HEK293 (cell line): Measurements from ENCODE around the gene SLC44A1.

Experiments used
- GFI1B ChIP-seq: fragments of 450-650 bp; formaldehyde crosslinking; IDR thresholded peaks from 2 replicates; pipeline ENCODE4 v1.5.1; 2016; ENCODE audit warnings: missing biosample characterization, missing genetic modification characterization
- GLIS2 ChIP-seq: fragments of 450-650 bp; formaldehyde crosslinking; IDR thresholded peaks from 2 replicates; pipeline ENCODE4 v1.5.1; 2016; ENCODE audit warnings: missing biosample characterization, missing genetic modification characterization
- KLF1 ChIP-seq: fragments of 450-650 bp; formaldehyde crosslinking; IDR thresholded peaks from 2 replicates; pipeline ENCODE4 v1.5.1; 2016; ENCODE audit warnings: missing biosample characterization, missing genetic modification characterization
- MEIS1 ChIP-seq: sonication (generic); formaldehyde crosslinking; IDR thresholded peaks from 2 replicates; pipeline ENCODE4 v1.8.1; 2022; ENCODE audit warnings: missing genetic modification reagents, mild to moderate bottlenecking, borderline replicate concordance
- SCRT1 ChIP-seq: fragments of 450-650 bp; formaldehyde crosslinking; IDR thresholded peaks from 2 replicates; pipeline ENCODE4 v1.5.1; 2016; ENCODE audit warnings: missing biosample characterization, missing genetic modification characterization, borderline replicate concordance
- ZFP37 ChIP-seq: fragments of 450-650 bp; formaldehyde crosslinking; IDR thresholded peaks from 2 replicates; pipeline ENCODE4 v1.5.1; 2016; ENCODE audit warnings: missing biosample characterization, missing genetic modification characterization
- ZNF157 ChIP-seq: fragments of 450-650 bp; formaldehyde crosslinking; IDR thresholded peaks from 2 replicates; pipeline ENCODE4 v1.5.1; 2016; ENCODE audit warnings: missing biosample characterization, missing genetic modification characterization
- ZNF19 ChIP-seq: fragments of 450-650 bp; formaldehyde crosslinking; IDR thresholded peaks from 2 replicates; pipeline ENCODE4; 2016; ENCODE audit warnings: missing biosample characterization, missing genetic modification characterization, low read depth
- ZNF23 ChIP-seq: fragments of 450-650 bp; formaldehyde crosslinking; IDR thresholded peaks from 2 replicates; pipeline ENCODE4 v1.5.1; 2016; ENCODE audit warnings: missing biosample characterization, missing genetic modification characterization, borderline replicate concordance
- ZNF292 ChIP-seq: fragments of 450-650 bp; formaldehyde crosslinking; IDR thresholded peaks from 2 replicates; pipeline ENCODE4 v1.5.1; 2016; ENCODE audit warnings: low read depth, missing biosample characterization, missing genetic modification characterization, borderline replicate concordance
- ZNF341 ChIP-seq: fragments of 450-650 bp; formaldehyde crosslinking; IDR thresholded peaks from 2 replicates; pipeline ENCODE4; 2016; ENCODE audit warnings: low read depth, missing biosample characterization, missing genetic modification characterization
- ZNF404 ChIP-seq: fragments of 450-650 bp; formaldehyde crosslinking; IDR thresholded peaks from 2 replicates; pipeline ENCODE4 v1.5.1; 2017; ENCODE audit warnings: missing biosample characterization, missing genetic modification characterization
- ZNF510 ChIP-seq: fragments of 450-650 bp; formaldehyde crosslinking; IDR thresholded peaks from 2 replicates; pipeline ENCODE4 v1.5.1; 2018; ENCODE audit warnings: mild to moderate bottlenecking, missing genetic modification characterization, missing biosample characterization; ENCODE audit not compliant: insufficient replicate concordance
- ZNF548 ChIP-seq: fragments of 450-650 bp; formaldehyde crosslinking; IDR thresholded peaks from 2 replicates; pipeline ENCODE4 v1.5.1; 2016; ENCODE audit warnings: missing biosample characterization, missing genetic modification characterization
- ZNF555 ChIP-seq: fragments of 450-650 bp; formaldehyde crosslinking; conservative IDR thresholded peaks from 2 replicates; pipeline ENCODE4 v1.5.1; 2017; ENCODE audit warnings: missing biosample characterization, mild to moderate bottlenecking, missing genetic modification characterization, inconsistent platforms
- ZNF558 ChIP-seq: fragments of 450-650 bp; formaldehyde crosslinking; IDR thresholded peaks from 2 replicates; pipeline ENCODE4 v1.5.1; 2016; ENCODE audit warnings: missing biosample characterization, missing genetic modification characterization
- ZNF585B ChIP-seq: fragments of 450-650 bp; formaldehyde crosslinking; IDR thresholded peaks from 2 replicates; pipeline ENCODE4 v1.5.1; 2016; ENCODE audit warnings: missing biosample characterization, missing genetic modification characterization
- ZNF610 ChIP-seq: fragments of 450-650 bp; formaldehyde crosslinking; IDR thresholded peaks from 2 replicates; pipeline ENCODE4 v1.5.1; 2016; ENCODE audit warnings: missing biosample characterization, missing genetic modification characterization, borderline replicate concordance
- ZNF791 ChIP-seq: fragments of 450-650 bp; formaldehyde crosslinking; IDR thresholded peaks from 2 replicates; pipeline ENCODE4 v1.5.1; 2016; ENCODE audit warnings: missing biosample characterization, missing genetic modification characterization
- ZXDB ChIP-seq: fragments of 450-650 bp; formaldehyde crosslinking; IDR thresholded peaks from 2 replicates; pipeline ENCODE4 v1.5.1; 2016; ENCODE audit warnings: missing biosample characterization, missing genetic modification characterization
- TF ChIP-seq, protein P1 (sequence below): fragments of 450-650 bp; formaldehyde crosslinking; IDR thresholded peaks from 2 replicates; pipeline ENCODE4 v1.5.1; 2016; ENCODE audit warnings: missing biosample characterization, missing genetic modification characterization, borderline replicate concordance
- TF ChIP-seq, protein P2 (sequence below): fragments of 450-650 bp; formaldehyde crosslinking; IDR thresholded peaks from 2 replicates; pipeline ENCODE4 v1.5.1; 2017; ENCODE audit warnings: missing biosample characterization, missing genetic modification characterization
- TF ChIP-seq, protein P3 (sequence below): fragments of 450-650 bp; formaldehyde crosslinking; IDR thresholded peaks from 2 replicates; pipeline ENCODE4 v1.5.1; 2017; ENCODE audit warnings: missing biosample characterization, missing genetic modification characterization
- TF ChIP-seq, protein P4 (sequence below): fragments of 450-650 bp; formaldehyde crosslinking; IDR thresholded peaks from 2 replicates; pipeline ENCODE4 v1.5.1; 2016; ENCODE audit warnings: missing biosample characterization, missing genetic modification characterization, low read depth
- TF ChIP-seq, protein P5 (sequence below): fragments of 450-650 bp; formaldehyde crosslinking; IDR thresholded peaks from 2 replicates; pipeline ENCODE4 v1.5.1; 2016; ENCODE audit warnings: missing biosample characterization, missing genetic modification characterization

The SLC44A1 gene

DNA sequence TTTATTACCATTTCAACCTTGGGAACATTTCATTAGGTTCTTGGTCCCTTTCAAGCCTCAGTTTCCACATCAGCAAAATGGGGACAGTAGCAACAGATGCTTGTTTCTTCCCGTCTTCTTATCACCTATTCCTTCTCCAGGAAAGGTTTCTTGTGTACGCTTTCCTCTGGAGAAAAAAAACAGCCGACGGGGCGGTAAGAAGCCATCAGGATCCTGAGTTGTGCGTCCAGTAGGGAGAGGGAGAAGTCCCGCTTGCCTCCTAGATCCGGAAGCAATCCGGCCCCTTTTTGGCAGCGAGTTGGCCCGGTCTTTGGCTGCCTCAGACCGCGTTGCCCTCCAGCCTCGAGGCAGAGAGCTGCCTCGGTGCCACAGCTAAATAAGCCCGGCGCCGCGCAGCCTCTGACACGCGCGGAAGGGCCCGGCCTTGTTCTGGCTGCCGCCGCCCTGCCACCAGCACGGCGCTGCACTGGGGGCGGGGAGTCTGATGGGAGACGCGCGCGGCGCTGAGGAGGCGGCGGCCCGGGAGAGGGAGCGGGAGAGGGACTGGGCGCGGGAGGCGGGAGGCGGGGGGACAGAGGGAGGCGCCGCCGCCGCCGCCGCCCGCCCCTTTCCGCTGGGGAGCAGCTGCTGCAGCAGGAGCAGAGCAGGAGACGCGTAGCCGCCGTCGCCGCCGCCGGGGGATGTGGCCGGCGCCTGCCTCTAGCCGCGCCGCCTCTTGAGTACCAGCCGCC, at the start of gene SLC44A1 (continued):
- TF ChIP-seq, protein P1, sequence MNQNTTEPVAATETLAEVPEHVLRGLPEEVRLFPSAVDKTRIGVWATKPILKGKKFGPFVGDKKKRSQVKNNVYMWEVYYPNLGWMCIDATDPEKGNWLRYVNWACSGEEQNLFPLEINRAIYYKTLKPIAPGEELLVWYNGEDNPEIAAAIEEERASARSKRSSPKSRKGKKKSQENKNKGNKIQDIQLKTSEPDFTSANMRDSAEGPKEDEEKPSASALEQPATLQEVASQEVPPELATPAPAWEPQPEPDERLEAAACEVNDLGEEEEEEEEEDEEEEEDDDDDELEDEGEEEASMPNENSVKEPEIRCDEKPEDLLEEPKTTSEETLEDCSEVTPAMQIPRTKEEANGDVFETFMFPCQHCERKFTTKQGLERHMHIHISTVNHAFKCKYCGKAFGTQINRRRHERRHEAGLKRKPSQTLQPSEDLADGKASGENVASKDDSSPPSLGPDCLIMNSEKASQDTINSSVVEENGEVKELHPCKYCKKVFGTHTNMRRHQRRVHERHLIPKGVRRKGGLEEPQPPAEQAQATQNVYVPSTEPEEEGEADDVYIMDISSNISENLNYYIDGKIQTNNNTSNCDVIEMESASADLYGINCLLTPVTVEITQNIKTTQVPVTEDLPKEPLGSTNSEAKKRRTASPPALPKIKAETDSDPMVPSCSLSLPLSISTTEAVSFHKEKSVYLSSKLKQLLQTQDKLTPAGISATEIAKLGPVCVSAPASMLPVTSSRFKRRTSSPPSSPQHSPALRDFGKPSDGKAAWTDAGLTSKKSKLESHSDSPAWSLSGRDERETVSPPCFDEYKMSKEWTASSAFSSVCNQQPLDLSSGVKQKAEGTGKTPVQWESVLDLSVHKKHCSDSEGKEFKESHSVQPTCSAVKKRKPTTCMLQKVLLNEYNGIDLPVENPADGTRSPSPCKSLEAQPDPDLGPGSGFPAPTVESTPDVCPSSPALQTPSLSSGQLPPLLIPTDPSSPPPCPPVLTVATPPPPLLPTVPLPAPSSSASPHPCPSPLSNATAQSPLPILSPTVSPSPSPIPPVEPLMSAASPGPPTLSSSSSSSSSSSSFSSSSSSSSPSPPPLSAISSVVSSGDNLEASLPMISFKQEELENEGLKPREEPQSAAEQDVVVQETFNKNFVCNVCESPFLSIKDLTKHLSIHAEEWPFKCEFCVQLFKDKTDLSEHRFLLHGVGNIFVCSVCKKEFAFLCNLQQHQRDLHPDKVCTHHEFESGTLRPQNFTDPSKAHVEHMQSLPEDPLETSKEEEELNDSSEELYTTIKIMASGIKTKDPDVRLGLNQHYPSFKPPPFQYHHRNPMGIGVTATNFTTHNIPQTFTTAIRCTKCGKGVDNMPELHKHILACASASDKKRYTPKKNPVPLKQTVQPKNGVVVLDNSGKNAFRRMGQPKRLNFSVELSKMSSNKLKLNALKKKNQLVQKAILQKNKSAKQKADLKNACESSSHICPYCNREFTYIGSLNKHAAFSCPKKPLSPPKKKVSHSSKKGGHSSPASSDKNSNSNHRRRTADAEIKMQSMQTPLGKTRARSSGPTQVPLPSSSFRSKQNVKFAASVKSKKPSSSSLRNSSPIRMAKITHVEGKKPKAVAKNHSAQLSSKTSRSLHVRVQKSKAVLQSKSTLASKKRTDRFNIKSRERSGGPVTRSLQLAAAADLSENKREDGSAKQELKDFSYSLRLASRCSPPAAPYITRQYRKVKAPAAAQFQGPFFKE: no peak
- no peak for TF ChIP-seq ZNF157 (tag by site-specific recombination)
- no peak for TF ChIP-seq ZNF548 (tag by site-specific recombination)
- TF ChIP-seq MEIS1 (CRISPR knock-in tag): no peak
- TF ChIP-seq ZNF585B (tag by site-specific recombination): no peak
- peak; percentile 88; the same call in 1 of the 2 replicates for TF ChIP-seq ZNF610 (tag by site-specific recombination)
- peak; percentile 96 for TF ChIP-seq ZFP37 (tag by site-specific recombination)
- TF ChIP-seq SCRT1 (tag by site-specific recombination): no peak
- no peak for TF ChIP-seq ZNF555 (tag by site-specific recombination)
- no peak for TF ChIP-seq ZNF292 (tag by site-specific recombination)
- no peak for TF ChIP-seq ZNF791 (tag by site-specific recombination)
- no peak; the same call in 1 of the 2 replicates for TF ChIP-seq GFI1B (tag by site-specific recombination)
- peak; percentile 81 for TF ChIP-seq KLF1
- TF ChIP-seq, protein P2, sequence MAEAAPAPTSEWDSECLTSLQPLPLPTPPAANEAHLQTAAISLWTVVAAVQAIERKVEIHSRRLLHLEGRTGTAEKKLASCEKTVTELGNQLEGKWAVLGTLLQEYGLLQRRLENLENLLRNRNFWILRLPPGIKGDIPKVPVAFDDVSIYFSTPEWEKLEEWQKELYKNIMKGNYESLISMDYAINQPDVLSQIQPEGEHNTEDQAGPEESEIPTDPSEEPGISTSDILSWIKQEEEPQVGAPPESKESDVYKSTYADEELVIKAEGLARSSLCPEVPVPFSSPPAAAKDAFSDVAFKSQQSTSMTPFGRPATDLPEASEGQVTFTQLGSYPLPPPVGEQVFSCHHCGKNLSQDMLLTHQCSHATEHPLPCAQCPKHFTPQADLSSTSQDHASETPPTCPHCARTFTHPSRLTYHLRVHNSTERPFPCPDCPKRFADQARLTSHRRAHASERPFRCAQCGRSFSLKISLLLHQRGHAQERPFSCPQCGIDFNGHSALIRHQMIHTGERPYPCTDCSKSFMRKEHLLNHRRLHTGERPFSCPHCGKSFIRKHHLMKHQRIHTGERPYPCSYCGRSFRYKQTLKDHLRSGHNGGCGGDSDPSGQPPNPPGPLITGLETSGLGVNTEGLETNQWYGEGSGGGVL (tag by site-specific recombination): peak; percentile 96
- 0 out of 2 replicates have a peak, but pooled peaks have one; percentile 24 for TF ChIP-seq ZNF558 (tag by site-specific recombination)
- peak; percentile 58 for TF ChIP-seq ZNF341
- no peak for TF ChIP-seq ZNF19
- TF ChIP-seq, protein P3, sequence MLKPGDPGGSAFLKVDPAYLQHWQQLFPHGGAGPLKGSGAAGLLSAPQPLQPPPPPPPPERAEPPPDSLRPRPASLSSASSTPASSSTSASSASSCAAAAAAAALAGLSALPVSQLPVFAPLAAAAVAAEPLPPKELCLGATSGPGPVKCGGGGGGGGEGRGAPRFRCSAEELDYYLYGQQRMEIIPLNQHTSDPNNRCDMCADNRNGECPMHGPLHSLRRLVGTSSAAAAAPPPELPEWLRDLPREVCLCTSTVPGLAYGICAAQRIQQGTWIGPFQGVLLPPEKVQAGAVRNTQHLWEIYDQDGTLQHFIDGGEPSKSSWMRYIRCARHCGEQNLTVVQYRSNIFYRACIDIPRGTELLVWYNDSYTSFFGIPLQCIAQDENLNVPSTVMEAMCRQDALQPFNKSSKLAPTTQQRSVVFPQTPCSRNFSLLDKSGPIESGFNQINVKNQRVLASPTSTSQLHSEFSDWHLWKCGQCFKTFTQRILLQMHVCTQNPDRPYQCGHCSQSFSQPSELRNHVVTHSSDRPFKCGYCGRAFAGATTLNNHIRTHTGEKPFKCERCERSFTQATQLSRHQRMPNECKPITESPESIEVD: no peak
- peak; percentile 92 for TF ChIP-seq ZXDB (tag by site-specific recombination)
- no peak for TF ChIP-seq ZNF404 (tag by site-specific recombination)
- TF ChIP-seq, protein P4, sequence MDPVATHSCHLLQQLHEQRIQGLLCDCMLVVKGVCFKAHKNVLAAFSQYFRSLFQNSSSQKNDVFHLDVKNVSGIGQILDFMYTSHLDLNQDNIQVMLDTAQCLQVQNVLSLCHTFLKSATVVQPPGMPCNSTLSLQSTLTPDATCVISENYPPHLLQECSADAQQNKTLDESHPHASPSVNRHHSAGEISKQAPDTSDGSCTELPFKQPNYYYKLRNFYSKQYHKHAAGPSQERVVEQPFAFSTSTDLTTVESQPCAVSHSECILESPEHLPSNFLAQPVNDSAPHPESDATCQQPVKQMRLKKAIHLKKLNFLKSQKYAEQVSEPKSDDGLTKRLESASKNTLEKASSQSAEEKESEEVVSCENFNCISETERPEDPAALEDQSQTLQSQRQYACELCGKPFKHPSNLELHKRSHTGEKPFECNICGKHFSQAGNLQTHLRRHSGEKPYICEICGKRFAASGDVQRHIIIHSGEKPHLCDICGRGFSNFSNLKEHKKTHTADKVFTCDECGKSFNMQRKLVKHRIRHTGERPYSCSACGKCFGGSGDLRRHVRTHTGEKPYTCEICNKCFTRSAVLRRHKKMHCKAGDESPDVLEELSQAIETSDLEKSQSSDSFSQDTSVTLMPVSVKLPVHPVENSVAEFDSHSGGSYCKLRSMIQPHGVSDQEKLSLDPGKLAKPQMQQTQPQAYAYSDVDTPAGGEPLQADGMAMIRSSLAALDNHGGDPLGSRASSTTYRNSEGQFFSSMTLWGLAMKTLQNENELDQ (tag by site-specific recombination): no peak; the same call in 1 of the 2 replicates
- TF ChIP-seq, protein P5, sequence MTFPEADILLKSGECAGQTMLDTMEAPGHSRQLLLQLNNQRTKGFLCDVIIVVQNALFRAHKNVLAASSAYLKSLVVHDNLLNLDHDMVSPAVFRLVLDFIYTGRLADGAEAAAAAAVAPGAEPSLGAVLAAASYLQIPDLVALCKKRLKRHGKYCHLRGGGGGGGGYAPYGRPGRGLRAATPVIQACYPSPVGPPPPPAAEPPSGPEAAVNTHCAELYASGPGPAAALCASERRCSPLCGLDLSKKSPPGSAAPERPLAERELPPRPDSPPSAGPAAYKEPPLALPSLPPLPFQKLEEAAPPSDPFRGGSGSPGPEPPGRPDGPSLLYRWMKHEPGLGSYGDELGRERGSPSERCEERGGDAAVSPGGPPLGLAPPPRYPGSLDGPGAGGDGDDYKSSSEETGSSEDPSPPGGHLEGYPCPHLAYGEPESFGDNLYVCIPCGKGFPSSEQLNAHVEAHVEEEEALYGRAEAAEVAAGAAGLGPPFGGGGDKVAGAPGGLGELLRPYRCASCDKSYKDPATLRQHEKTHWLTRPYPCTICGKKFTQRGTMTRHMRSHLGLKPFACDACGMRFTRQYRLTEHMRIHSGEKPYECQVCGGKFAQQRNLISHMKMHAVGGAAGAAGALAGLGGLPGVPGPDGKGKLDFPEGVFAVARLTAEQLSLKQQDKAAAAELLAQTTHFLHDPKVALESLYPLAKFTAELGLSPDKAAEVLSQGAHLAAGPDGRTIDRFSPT (tag by site-specific recombination): peak; percentile 67; the same call in 1 of the 2 replicates
- TF ChIP-seq GLIS2 (tag by site-specific recombination): peak; percentile 92
- TF ChIP-seq ZNF23 (tag by site-specific recombination): no peak
- TF ChIP-seq ZNF510 (tag by site-specific recombination): no peak
